22Rv1 (cell line): ENCODE data around the gene ZNF787.
"Not testable (repeated sequence)": the region's sequence is repeated elsewhere in the genome, so short reads cannot be mapped to it uniquely, and the experiment has no call there.

ENCODE experiments used
- H3K27ac ChIP-seq: fragments of 450-650 bp; 2 replicates; pipeline ENCODE4 v1.5.1; 2017
- ZFX ChIP-seq: fragments of 450-650 bp; IDR thresholded peaks from 2 replicates; pipeline ENCODE4 v1.6.1; 2017; ENCODE audit warnings: antibody characterized with exemption, borderline replicate concordance
- TF ChIP-seq, protein P1 (sequence below): fragments of 450-650 bp; IDR thresholded peaks from 2 replicates; pipeline ENCODE4 v1.5.1; 2017; ENCODE audit warnings: mild to moderate bottlenecking

Gene ZNF787

GRCh38 chr19:56107626-56108351, 13.3 kb downstream of the ZNF787 start:
- no peak overlapping the region for H3K27ac ChIP-seq
- TF ChIP-seq, protein P1, sequence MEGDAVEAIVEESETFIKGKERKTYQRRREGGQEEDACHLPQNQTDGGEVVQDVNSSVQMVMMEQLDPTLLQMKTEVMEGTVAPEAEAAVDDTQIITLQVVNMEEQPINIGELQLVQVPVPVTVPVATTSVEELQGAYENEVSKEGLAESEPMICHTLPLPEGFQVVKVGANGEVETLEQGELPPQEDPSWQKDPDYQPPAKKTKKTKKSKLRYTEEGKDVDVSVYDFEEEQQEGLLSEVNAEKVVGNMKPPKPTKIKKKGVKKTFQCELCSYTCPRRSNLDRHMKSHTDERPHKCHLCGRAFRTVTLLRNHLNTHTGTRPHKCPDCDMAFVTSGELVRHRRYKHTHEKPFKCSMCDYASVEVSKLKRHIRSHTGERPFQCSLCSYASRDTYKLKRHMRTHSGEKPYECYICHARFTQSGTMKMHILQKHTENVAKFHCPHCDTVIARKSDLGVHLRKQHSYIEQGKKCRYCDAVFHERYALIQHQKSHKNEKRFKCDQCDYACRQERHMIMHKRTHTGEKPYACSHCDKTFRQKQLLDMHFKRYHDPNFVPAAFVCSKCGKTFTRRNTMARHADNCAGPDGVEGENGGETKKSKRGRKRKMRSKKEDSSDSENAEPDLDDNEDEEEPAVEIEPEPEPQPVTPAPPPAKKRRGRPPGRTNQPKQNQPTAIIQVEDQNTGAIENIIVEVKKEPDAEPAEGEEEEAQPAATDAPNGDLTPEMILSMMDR: no peak
- TF ChIP-seq ZFX: no peak

GRCh38 chr19:56106993-56107392, 14.1 kb downstream of the ZNF787 start:
- no peak overlapping the region for H3K27ac ChIP-seq
- TF ChIP-seq, protein P1: no peak
- TF ChIP-seq ZFX: no peak

DNA sequence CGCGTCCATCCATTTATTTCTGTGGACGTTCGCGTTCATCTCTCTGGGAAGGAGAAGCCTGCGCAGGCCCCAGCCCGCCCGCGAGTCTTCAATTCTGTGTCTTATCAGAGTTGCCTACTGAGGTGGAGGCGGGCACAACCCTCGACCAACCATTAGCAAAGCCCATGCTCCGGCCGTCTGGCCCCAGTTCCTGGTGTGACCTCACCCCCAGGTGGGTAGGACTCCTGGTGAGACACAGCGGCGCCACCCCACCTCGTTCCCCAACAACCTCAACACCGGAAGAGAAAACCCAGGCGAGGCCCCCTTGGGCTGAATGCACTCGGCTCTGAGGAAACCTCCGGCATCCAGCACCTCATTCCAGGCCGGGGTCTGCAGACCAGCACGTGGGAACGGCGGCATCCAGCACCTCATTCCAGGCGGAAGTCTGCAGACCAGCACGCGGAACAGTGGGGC, 14.7 kb downstream of the ZNF787 start:
- H3K27ac ChIP-seq: no peak overlapping the region
- TF ChIP-seq, protein P1: no peak
- TF ChIP-seq ZFX: no peak

DNA sequence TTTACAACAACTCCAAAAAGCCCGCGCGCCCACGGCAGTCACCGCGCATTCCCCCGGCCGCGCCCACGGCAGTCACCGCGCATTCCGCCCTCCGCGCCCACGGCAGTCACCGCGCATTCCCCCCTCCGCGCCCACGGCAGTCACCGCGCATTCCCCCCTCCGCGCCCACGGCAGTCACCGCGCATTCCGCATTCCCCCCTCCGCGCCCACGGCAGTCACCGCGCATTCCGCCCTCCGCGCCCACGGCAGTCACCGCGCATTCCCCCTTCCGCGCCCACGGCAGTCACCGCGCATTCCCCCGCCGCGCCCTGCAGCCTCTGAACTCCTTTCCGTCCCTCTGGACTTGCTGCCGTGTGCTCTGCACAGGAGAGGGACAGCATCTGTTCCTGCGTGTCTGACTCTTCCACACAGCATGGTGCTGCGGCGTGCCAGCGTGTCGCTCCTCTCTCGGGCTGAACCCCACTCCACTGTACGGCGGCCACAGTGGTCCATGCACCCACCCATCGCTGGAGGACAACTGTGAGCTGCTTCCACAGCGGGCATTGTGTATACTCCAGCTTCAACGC, 15.2 kb downstream of the ZNF787 start:
- not testable (repeated sequence) for H3K27ac ChIP-seq

- TF ChIP-seq, protein P1: peak; percentile 77
- TF ChIP-seq ZFX: no peak
- no peak overlapping the region for H3K27ac ChIP-seq
Measured at GRCh38 chr19:56105090-56105701, 15.9 kb downstream of the ZNF787 start.

DNA sequence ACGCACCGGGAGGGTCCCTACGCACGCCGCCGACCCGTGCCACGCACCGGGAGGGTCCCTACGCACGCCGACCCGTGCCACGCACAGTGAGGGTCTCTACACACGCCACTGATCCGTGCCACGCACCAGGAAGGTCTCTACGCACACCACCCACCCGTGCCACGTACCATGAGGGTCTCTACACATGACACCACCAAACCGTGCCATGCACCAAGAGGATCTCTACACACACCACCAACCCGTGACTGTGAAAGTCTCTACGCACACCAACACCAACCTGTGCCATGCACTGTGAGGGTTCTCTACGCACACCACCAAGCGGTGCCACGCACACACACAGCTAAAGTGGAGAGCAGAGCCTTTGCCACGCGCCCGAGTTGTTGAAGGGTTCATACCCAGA, 16.7 kb downstream of the ZNF787 start:
- no peak for TF ChIP-seq ZFX
- TF ChIP-seq, protein P1: no peak
- no peak overlapping the region for H3K27ac ChIP-seq

DNA sequence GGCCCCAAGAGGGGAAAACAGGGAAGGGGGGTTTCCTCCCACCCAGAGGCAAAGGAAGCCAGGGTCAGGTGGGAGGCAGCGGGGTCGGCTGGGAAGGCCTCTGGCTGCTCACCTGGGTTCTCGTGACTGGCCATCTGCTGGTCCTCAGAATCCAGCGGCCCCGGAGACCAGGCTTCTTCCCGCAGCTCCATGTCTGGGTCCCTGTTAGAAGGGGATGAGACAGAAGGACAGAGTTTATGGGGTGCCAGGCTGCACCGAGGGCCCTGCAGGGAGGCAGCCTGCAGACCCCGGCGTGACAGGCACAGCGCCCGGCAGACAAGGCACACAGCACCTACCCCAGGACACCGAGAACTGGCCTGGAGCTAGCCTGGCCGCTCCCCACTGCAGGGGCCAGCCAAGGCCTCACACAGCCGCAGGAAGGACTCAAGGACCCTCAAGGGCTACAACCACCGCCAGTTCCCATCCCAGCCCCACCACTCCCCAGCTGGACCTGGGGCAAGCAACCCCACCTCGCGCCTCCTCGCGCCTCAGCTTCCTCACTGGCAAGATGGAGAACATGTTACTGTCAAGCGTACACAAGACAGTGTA, 18.0 kb downstream of the ZNF787 start:
- no peak for TF ChIP-seq ZFX
- TF ChIP-seq, protein P1: no peak

More for the DNA sequence above, 18.0 kb downstream of the ZNF787 start:
- no peak overlapping the region for H3K27ac ChIP-seq
